ENCODE data around the gene NACC1. TPM values are rescaled to one million over a fixed set of nuclear protein-coding genes. Genes with fewer than 3 reads are reported as not detected.

The NACC1 gene
- total and polyA plus RNA-seq, 2 of the 13 experiments (the other 11 are each of a cell fraction or from before 2014, with no cell fraction given): 31.8 to 42.3 TPM

- TF ChIP-seq FOXP4 (CRISPR knock-in tag; IDR thresholded peaks at IDR 0.05) (peak; percentile 64), ZFP36L1 (CRISPR knock-in tag; IDR thresholded peaks at IDR 0.05) (0 out of 2 replicates have a peak, but pooled peaks have one; percentile 65), ADNP (CRISPR knock-in tag; IDR thresholded peaks at IDR 0.05) (no peak), ZNF329 (CRISPR knock-in tag; IDR thresholded peaks at IDR 0.05; ENCODE audit: low read depth) (no peak), ZBTB33 (CRISPR knock-in tag; IDR thresholded peaks at IDR 0.05) (peak; percentile 69), TCF7 (IDR thresholded peaks at IDR 0.05; ENCODE audit: low read depth) (no peak), ZFYVE20 (CRISPR knock-in tag; IDR thresholded peaks at IDR 0.05; ENCODE audit: borderline replicate concordance, low read depth) (no peak), HDAC1 (CRISPR knock-in tag; IDR thresholded peaks at IDR 0.05) (peak; percentile 91), FOXC1 (CRISPR knock-in tag; IDR thresholded peaks at IDR 0.05; ENCODE audit: borderline replicate concordance) (peak; percentile 87; the same call in 1 of the 2 replicates), ZNF674 (CRISPR knock-in tag; IDR thresholded peaks at IDR 0.05; ENCODE audit: low read depth) (no peak), ATF1 (CRISPR knock-in tag; IDR thresholded peaks at IDR 0.05) (no peak), ZNF513 (CRISPR knock-in tag; conservative IDR thresholded peaks at IDR 0.05) (0 out of 2 replicates have a peak, but pooled peaks have one; percentile 69), NR3C1 (CRISPR knock-in tag; IDR thresholded peaks at IDR 0.05) (no peak), TCF12 (IDR thresholded peaks at IDR 0.05) (no peak), TCF12 (CRISPR knock-in tag; IDR thresholded peaks at IDR 0.05) (0 out of 2 replicates have a peak, but pooled peaks have one; percentile 24), PLSCR1 (CRISPR knock-in tag; IDR thresholded peaks at IDR 0.05; ENCODE audit: borderline replicate concordance) (no peak), PTBP1 (IDR thresholded peaks at IDR 0.05; ENCODE audit: low read depth, low read length, poor library complexity, severe bottlenecking) (peak; percentile 68), SP5 (CRISPR knock-in tag; IDR thresholded peaks at IDR 0.05; ENCODE audit: borderline replicate concordance, low read depth) (peak; percentile 92), POLR2AphosphoS2 (IDR thresholded peaks at IDR 0.05; ENCODE audit: low read depth, low read length) (no peak), RBM22 (optimal IDR thresholded peaks at IDR 0.05; ENCODE audit: low read length) (no peak), ESRRA (CRISPR knock-in tag; IDR thresholded peaks at IDR 0.05; ENCODE audit: low read depth) (no peak), SALL2 (CRISPR knock-in tag; IDR thresholded peaks at IDR 0.05) (peak; percentile 51; the same call in 1 of the 2 replicates), SSRP1 (CRISPR knock-in tag; IDR thresholded peaks at IDR 0.05) (no peak), BATF2 (CRISPR knock-in tag; IDR thresholded peaks at IDR 0.05) (no peak)
These were observed 32.3 kb downstream of the NACC1 start, which contains the start of the genes IER2 and STX10 (continued) for GRCh38 chr19:13150187-13150930.

Measured in HepG2 (cell line).